ENCODE data around the gene HLA-DMA.

HLA-DMA gene

GRCh38 chr6:32962213-32962826 is 9.4 kb upstream of the HLA-DMA start:
- no peak for FAIRE-seq
- TF ChIP-seq, protein P1, sequence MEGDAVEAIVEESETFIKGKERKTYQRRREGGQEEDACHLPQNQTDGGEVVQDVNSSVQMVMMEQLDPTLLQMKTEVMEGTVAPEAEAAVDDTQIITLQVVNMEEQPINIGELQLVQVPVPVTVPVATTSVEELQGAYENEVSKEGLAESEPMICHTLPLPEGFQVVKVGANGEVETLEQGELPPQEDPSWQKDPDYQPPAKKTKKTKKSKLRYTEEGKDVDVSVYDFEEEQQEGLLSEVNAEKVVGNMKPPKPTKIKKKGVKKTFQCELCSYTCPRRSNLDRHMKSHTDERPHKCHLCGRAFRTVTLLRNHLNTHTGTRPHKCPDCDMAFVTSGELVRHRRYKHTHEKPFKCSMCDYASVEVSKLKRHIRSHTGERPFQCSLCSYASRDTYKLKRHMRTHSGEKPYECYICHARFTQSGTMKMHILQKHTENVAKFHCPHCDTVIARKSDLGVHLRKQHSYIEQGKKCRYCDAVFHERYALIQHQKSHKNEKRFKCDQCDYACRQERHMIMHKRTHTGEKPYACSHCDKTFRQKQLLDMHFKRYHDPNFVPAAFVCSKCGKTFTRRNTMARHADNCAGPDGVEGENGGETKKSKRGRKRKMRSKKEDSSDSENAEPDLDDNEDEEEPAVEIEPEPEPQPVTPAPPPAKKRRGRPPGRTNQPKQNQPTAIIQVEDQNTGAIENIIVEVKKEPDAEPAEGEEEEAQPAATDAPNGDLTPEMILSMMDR (IDR thresholded peaks at IDR 0.05; ENCODE audit: insufficient read depth, missing control alignments): no peak
- no peak for DNase-seq (ENCODE audit: insufficient read length, low spot score)

- TF ChIP-seq, protein P1 (IDR thresholded peaks at IDR 0.05; ENCODE audit: insufficient read depth, missing control alignments): no peak
- no peak for FAIRE-seq
- DNase-seq (ENCODE audit: insufficient read length, low spot score): no peak
Observed at GRCh38 chr6:32960563-32960962, 7.7 kb upstream of the HLA-DMA start.

DNA sequence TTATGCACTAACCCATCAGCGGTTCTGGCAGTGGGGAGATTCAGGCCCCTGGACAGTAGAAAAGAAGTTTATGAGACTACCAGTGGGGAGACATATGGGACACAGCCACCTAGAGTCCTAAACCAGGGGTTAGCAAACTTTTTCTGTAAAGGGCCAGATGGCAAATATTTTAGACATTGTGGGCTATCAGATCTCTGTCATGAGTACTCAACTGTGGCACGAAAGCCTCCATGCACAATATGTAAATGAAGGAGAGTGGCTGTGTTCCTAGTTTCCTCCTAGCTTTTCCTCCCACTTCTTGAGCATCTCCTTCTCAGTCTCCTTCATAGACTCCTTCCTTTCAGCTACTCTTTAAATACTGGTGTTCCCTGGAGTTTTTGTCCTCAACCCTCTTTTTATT is 3.3 kb upstream of the HLA-DMA start:
- FAIRE-seq: no peak
- DNase-seq (ENCODE audit: insufficient read length, low spot score): no peak
- TF ChIP-seq, protein P1 (IDR thresholded peaks at IDR 0.05; ENCODE audit: insufficient read depth, missing control alignments): no peak

- TF ChIP-seq, protein P1 (IDR thresholded peaks at IDR 0.05; ENCODE audit: insufficient read depth, missing control alignments): peak; percentile 30
- FAIRE-seq (no peak), DNase-seq (ENCODE audit: insufficient read length, low spot score) (no peak)
Observed at GRCh38 chr6:32954986-32955802, 2.3 kb upstream of the HLA-DMA start.

DNA sequence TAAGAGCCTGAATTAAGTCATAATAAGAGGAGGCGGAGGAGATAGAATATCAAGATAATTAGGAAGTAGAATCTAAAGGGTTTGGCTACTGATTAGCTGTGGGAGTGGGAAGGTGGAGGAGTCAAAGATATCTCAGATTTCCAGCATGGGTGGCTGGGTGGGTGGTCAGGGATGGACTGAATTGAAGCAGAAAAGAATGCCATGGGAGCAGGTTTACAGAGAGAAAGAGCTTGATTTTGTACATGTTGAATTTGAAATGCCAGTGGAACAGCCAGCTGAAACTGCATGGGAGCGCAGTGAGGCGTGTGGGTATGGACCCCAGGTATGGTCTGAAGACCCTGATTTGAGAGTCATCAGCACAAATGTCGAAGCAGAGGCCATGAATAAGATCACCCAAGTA is 1.4 kb upstream of the HLA-DMA start:
- TF ChIP-seq, protein P1 (IDR thresholded peaks at IDR 0.05; ENCODE audit: insufficient read depth, missing control alignments): no peak
- no peak for DNase-seq (ENCODE audit: insufficient read length, low spot score)
- FAIRE-seq: no peak

DNA sequence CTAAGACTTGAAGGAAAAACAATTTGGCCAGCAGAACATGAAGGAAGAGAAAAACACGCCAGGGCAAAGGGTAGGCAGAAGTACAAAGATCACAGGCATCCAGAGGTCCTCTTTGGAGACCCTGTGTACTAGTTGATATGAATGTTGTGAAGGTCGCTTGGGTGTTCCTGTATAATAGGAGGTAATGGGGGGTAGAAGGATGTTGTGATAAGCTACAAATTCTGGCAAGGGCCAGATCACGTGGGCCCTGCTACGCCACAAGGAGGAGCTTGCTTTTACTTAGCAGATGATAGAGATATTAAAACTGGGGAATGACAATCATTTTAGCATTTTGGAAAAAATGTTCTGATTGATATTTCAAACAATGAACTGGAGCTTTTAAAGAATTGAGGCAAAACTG is 878 bp upstream of the HLA-DMA start:
- no peak for DNase-seq (ENCODE audit: insufficient read length, low spot score)
- FAIRE-seq: no peak
- TF ChIP-seq, protein P1 (IDR thresholded peaks at IDR 0.05; ENCODE audit: insufficient read depth, missing control alignments): no peak

DNA sequence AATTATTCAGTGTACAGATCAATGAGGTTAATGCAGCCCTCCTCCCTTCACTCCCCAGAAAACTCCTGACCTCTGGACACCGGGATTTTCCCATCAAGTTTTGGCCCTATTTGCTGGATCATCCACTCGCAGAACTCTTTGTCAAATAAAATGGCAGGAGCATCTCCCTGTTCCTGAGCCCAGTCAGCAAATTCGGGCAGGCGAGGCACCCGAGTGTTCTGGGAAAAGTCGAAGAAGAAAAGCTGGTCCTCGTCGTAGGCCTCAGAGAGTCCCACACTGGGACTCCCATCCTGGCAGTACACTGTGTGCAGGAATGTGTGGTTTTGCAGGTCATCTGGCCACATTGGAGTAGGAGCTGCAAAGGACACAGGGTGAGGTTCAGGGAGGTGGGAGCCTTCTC is 2.4 kb downstream of the HLA-DMA start:
- TF ChIP-seq, protein P1 (IDR thresholded peaks at IDR 0.05; ENCODE audit: insufficient read depth, missing control alignments): no peak
- FAIRE-seq: no peak
- DNase-seq (ENCODE audit: insufficient read length, low spot score): no peak
